Motor neuron (in vitro differentiated cells): ENCODE measurements around the gene ANKRD49. TPM values are rescaled to one million over a fixed set of nuclear protein-coding genes. Genes with fewer than 3 reads are reported as not detected.

Experiments used
- total RNA-seq, 8 experiments: library from RNA; unstranded; fragments of 300-600 nt; gene quantifications; 2 replicates each; pipeline versions ENCODE4 v1.2.3 to v1.2.4, GENCODE V29; 2022

ANKRD49 gene
- total RNA-seq, 8 experiments from 2014 or later = 12.1 to 21.2 (median 15.5) TPM

Other genes starting within 250 kb of the ANKRD49 start
- not detected for gene IZUMO1R, start 189.4 kb upstream of the ANKRD49 start, total RNA-seq
- gene GPR83, start 92.6 kb upstream of the ANKRD49 start, total RNA-seq = 1 to 10 TPM in 6 of 8 experiments, under 1 TPM in 1, not detected in 1; 0.21 to 8.6 (median 1.8) TPM
- 10 to 100 TPM in 4 of 8 experiments, 1 to 10 TPM in 4; 6.0 to 38.1 (median 10.8) TPM for gene MRE11, start 140 bp upstream of the ANKRD49 start, total RNA-seq
- gene C11orf97, start 18.5 kb downstream of the ANKRD49 start, total RNA-seq = under 1 TPM in 1 of 8 experiments, not detected in 7; 1.00 TPM
- gene FUT4, start 49.9 kb downstream of the ANKRD49 start, total RNA-seq = 1 to 10 TPM in 7 of 8 experiments, under 1 TPM in 1; 0.81 to 6.5 (median 1.7) TPM
- gene PIWIL4, start 73.4 kb downstream of the ANKRD49 start, total RNA-seq = 1 to 10 TPM in 2 of 8 experiments, under 1 TPM in 6; 0.43 to 4.5 (median 0.76) TPM